Endothelial cell of umbilical vein (primary cell): ENCODE data around the gene NFU1.

Experiments used
- MAX ChIP-seq: IDR thresholded peaks from 2 replicates; pipeline ENCODE4 v1.6.1; 2011; ENCODE audit not compliant: insufficient read depth, insufficient read length
- MYC ChIP-seq: IDR thresholded peaks from one replicate; pipeline ENCODE4 v1.6.1; 2011; ENCODE audit warnings: mild to moderate bottlenecking, low read depth, low read length
- POLR2A ChIP-seq: IDR thresholded peaks from 2 replicates; pipeline ENCODE4 v1.6.1; 2012; ENCODE audit warnings: low read depth, mild to moderate bottlenecking, control low read depth, low read length
- TF ChIP-seq, protein P1 (sequence below), 2 donors: IDR thresholded peaks; 1 replicate in 1 of 2; 2 replicates in 1 of 2; pipeline ENCODE4 v1.5.1; 2011; ENCODE audit warnings: low read length in 2 of 2, mild to moderate bottlenecking in 2 of 2, moderate library complexity in 2 of 2, control low read depth in 1 of 2, inconsistent platforms in 1 of 2, low read depth in 1 of 2; ENCODE audit not compliant: insufficient read depth in 1 of 2; ENCODE audit errors: extremely low read depth in 1 of 2

DNA sequence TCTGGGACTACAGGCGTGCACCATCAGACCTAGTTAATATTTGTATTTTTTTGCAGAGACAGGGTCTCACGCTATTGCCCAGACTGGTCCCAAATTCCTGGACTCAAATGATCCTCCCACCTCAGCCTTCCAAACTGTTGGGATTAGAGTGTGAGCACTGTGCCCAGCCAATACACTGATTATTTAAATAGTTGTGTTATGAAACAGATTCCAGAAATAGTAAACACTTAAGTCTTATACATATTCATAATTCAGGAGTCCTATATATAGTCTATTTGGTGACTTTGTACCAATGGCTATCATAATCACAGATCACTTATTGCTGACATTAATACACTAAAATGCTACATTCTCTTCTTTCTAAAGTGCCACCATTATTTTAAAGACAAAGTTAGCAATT lies 12.8 kb downstream of the NFU1 start:
- TF ChIP-seq, protein P1, sequence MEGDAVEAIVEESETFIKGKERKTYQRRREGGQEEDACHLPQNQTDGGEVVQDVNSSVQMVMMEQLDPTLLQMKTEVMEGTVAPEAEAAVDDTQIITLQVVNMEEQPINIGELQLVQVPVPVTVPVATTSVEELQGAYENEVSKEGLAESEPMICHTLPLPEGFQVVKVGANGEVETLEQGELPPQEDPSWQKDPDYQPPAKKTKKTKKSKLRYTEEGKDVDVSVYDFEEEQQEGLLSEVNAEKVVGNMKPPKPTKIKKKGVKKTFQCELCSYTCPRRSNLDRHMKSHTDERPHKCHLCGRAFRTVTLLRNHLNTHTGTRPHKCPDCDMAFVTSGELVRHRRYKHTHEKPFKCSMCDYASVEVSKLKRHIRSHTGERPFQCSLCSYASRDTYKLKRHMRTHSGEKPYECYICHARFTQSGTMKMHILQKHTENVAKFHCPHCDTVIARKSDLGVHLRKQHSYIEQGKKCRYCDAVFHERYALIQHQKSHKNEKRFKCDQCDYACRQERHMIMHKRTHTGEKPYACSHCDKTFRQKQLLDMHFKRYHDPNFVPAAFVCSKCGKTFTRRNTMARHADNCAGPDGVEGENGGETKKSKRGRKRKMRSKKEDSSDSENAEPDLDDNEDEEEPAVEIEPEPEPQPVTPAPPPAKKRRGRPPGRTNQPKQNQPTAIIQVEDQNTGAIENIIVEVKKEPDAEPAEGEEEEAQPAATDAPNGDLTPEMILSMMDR (IDR thresholded peaks at IDR 0.05; ENCODE audit: extremely low read depth in 1 of 2, insufficient read depth in 1 of 2, low read depth in 1 of 2, low read length in 2 of 2), result no peak
- TF ChIP-seq MYC, result no peak
- no peak for TF ChIP-seq POLR2A
- TF ChIP-seq MAX, result no peak
